Rectal smooth muscle tissue (tissue), 1 donor: Measurements from ENCODE around the gene TCF12.

Source experiments
- H3K27ac ChIP-seq: one replicate; pipeline ENCODE4 v1.7.0; 2013; ENCODE audit warnings: low read depth, low read length, inconsistent platforms
- H3K27me3 ChIP-seq: one replicate; pipeline ENCODE4 v1.7.0; 2013; ENCODE audit warnings: low read length; ENCODE audit not compliant: control insufficient read depth, insufficient read depth
- H3K36me3 ChIP-seq: one replicate; pipeline ENCODE4 v1.7.0; 2013; ENCODE audit warnings: low read length; ENCODE audit not compliant: control insufficient read depth, insufficient read depth
- H3K4me1 ChIP-seq: one replicate; pipeline ENCODE4 v1.7.0; 2013; ENCODE audit warnings: low read length; ENCODE audit not compliant: control insufficient read depth, insufficient read depth
- H3K4me3 ChIP-seq: one replicate; pipeline ENCODE4 v1.7.0; 2013; ENCODE audit warnings: low read length
- H3K9ac ChIP-seq: one replicate; pipeline ENCODE4 v1.7.0; 2013; ENCODE audit warnings: low read length

The TCF12 gene

DNA sequence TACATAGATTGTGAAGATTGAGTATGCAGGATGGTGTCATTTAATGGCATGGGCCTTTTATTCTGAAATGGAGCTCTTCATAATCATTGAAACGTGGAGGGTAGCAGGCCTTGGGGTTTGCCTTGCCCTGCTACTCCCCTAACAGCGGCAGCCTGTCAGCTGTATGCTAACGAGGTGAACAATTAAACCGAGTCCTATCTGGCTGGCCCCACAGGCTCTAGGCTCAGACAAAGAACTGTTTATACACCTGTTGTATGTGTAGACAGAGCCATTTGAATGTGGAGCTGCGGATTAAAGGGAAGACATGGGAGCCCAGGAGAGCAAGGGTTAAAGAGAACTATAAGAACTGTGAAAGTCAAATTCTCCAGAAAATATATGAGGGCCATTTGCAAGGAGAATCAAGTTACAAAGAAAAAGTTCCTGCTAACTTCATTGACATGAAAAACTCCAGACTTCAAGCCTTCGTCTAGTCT, 341.2 kb downstream of the TCF12 start:
- no peak overlapping the region for H3K27ac ChIP-seq
- peaks cover 6% of the 10 kb centered on the region for H3K36me3 ChIP-seq
- H3K27me3 ChIP-seq: no peaks in the 10 kb centered on the region

DNA sequence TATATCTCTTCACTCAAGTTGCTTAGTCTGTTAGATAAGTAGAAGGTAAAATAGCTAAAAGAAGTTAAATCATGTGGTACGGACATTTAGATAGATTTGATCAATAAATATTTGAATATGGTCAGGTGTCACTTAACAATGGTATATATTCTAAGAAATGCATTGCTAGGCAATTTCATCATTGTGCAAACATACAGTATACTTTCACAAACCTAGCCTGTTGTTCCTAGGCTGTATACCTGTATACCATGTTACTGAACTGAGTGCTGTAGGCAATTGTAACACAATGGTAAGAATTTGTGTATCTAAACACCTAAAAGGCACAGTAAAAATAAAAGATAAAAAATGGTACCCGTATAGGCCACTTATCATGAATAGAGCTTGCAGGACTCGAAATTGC, 345.1 kb downstream of the TCF12 start:
- H3K4me3 ChIP-seq: no peak overlapping the region
- H3K9ac ChIP-seq: no peak overlapping the region
- H3K27me3 ChIP-seq: no peaks in the 10 kb centered on the region
- no peaks in the 10 kb centered on the region for H3K4me1 ChIP-seq
- H3K36me3 ChIP-seq: peaks cover 8% of the 10 kb centered on the region
- no peak overlapping the region for H3K27ac ChIP-seq

More for the DNA sequence above, 341.2 kb downstream of the TCF12 start:
- H3K4me1 ChIP-seq: no peaks in the 10 kb centered on the region
- no peak overlapping the region for H3K9ac ChIP-seq
- H3K4me3 ChIP-seq: no peak overlapping the region

DNA sequence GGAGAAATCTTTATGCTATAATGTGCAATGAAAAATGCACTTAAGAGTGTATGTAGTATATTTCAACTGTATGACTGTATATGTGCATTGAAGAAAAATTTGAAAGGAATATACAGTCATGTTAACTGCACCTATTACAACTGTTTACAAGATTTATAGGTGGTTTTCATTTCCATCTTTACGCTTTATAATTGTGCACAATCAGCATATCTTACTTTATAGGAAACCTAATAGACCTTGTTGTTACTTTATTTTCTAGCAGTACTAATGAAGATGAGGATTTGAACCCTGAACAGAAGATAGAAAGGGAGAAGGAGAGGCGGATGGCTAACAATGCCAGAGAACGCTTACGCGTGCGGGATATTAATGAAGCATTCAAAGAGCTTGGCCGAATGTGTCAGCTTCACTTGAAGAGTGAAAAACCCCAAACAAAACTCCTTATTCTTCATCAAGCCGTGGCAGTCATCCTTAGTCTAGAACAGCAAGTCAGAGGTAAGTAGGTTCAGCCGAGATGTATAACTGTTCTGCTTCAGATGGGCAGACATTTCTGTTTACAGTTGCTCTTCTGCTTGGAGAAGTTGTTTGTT, 354.4 kb downstream of the TCF12 start:
- no peaks in the 10 kb centered on the region for H3K36me3 ChIP-seq

DNA sequence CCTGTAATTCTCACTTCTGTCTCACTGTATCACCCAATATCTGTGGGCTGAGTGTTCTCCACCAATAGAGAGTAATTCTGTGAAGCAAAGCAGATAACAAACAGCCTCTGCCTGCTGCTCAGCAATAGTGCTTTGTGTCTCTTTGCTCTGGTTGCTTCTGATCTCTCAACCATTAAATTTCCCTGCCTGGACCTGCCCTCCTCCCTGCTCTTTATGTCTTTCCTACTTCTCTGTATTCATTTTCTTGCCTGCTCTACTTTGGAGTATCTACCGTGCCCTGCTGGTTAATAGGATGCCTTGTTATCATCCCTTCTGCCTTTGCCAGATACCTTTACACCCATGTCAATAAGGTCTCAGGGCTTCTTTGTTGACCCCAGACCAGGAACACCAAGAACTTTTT, 355.0 kb downstream of the TCF12 start:
- no peak overlapping the region for H3K27ac ChIP-seq
- H3K36me3 ChIP-seq: no peaks in the 10 kb centered on the region
- no peak overlapping the region for H3K9ac ChIP-seq
- H3K4me3 ChIP-seq: no peak overlapping the region
- no peaks in the 10 kb centered on the region for H3K4me1 ChIP-seq
- H3K27me3 ChIP-seq: no peaks in the 10 kb centered on the region

More for the DNA sequence above, 354.4 kb downstream of the TCF12 start:
- Histone ChIP-seq H3K27ac (no peak overlapping the region), H3K4me1 (no peaks in the 10 kb centered on the region), H3K9ac (no peak overlapping the region), H3K4me3 (no peak overlapping the region), H3K27me3 (no peaks in the 10 kb centered on the region)

DNA sequence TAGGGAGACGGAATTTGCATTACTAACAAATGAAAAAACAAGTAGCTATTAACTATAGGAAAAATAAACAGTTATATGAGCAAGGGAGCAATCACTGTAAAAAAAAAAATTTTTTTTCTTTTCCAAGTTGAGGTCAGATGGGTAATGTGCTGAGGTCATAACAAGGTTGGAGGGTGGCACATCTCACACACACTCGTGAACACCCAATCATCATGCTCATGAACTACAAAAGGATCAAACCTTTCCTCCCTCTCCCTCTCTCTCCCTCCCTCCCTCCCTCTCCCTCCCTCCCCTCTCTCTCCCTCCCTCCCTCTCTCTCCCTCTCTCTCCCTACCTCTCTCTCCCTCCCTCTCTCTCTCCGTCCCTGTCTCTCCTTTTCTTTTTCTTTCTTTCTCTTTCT, 360.0 kb downstream of the TCF12 start:
- H3K4me1 ChIP-seq: no peaks in the 10 kb centered on the region

DNA sequence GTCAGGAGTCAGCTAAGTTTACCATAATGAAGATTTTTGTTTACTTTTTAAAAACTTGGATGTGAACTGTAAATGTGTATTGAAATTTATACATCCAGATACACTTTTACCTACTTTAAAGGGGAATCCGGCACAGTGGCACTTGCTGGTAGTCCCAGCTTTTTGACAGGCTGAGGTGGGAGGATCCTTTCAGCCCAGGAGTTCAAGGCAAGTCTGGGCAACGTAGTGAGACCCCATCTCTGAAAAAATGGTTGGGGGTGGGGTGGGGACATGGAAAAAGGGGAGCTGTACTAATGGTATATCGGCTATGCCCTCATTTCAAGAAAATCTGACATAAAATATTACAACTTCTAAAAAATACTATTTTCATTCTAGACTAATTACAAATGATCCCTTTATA, 362.0 kb downstream of the TCF12 start:
- Histone ChIP-seq H3K4me1 (no peaks in the 10 kb centered on the region), H3K9ac (no peak overlapping the region), H3K4me3 (no peak overlapping the region), H3K27ac (no peak overlapping the region), H3K27me3 (no peaks in the 10 kb centered on the region), H3K36me3 (peaks cover 3% of the 10 kb centered on the region)

More for the DNA sequence above, 360.0 kb downstream of the TCF12 start:
- Histone ChIP-seq H3K4me3 (no peak overlapping the region), H3K36me3 (peaks cover 3% of the 10 kb centered on the region), H3K27ac (no peak overlapping the region), H3K27me3 (no peaks in the 10 kb centered on the region), H3K9ac (no peak overlapping the region)

DNA sequence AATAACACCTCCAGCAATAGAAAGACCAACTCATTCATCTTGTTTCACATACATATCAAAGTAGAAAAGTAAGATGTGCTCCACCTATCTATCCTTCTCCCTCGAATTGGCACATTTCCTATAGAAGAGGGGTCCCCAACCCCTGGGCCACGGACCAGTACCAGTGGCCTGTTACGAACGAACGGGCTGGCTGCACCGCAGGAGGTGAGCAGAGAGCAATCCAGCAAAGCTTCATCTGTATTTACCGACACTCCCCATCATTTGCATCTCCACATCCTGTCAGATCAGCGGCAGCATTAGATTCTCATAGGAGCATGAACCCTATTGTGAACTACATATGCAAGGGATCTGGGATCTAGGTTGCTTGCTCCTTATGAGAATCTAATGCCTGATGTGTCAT, 362.9 kb downstream of the TCF12 start:
- H3K27me3 ChIP-seq: no peaks in the 10 kb centered on the region
- peaks cover 3% of the 10 kb centered on the region for H3K36me3 ChIP-seq
- no peak overlapping the region for H3K9ac ChIP-seq
- no peak overlapping the region for H3K27ac ChIP-seq
- H3K4me3 ChIP-seq: no peak overlapping the region
- no peaks in the 10 kb centered on the region for H3K4me1 ChIP-seq

DNA sequence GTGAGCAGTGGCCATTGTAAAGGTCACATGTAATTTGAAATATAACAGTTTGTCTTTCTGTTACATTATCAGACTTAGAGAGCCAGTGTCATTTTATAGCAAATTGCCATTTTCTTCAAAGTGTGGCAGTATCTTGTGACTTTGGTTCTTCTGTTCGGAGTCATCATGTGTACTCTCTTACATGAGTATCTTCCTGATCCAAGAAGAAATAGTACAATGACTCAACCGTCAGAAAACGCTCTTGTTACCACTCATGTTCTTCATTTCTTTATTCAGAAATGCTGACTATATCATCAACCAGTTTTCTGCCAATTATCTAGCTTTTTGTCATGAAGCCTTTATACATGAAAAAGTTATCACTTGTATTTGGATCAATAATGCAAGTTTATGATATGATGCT, 364.2 kb downstream of the TCF12 start:
- no peaks in the 10 kb centered on the region for H3K4me1 ChIP-seq
- no peaks in the 10 kb centered on the region for H3K27me3 ChIP-seq
- H3K36me3 ChIP-seq: peaks cover 3% of the 10 kb centered on the region
- H3K27ac ChIP-seq: no peak overlapping the region
- no peak overlapping the region for H3K9ac ChIP-seq
- H3K4me3 ChIP-seq: no peak overlapping the region

DNA sequence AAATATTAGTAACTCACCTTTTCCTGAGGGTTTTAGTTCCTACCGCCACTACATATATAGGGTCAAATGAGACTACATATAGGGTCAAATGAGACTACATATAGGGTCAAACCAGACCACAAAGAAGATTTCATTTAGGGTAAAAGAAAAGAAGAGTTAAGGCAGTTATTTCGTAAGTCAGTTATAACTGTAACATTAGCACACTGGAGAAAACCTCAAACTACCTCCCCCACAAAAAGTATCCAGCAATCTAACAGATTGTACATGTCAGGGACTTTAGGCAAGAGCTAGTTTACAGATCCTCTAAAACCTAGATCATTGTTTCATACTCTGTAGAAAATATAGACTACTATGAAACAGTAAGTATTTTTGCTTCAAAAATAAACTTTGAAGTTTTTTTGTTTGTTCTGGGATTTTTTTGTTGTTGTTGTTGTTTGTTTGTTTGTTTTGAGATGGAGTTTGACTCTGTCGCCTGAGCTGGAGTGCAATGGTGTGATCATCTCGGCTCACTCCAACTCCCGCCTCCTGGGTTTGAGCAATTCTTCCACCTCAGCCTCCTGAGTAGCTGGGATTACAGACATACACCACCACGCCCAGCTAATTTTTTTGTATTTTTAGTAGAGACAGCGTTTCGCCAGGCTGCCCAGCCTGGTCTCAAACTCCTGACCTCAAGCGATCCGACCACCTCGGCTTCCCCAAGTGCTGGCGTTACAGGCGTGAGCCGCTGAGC, 365.5 kb downstream of the TCF12 start:
- Histone ChIP-seq H3K36me3 (peaks cover 3% of the 10 kb centered on the region), H3K9ac (no peak overlapping the region), H3K27me3 (no peaks in the 10 kb centered on the region), H3K27ac (no peak overlapping the region), H3K4me3 (no peak overlapping the region), H3K4me1 (no peaks in the 10 kb centered on the region)

DNA sequence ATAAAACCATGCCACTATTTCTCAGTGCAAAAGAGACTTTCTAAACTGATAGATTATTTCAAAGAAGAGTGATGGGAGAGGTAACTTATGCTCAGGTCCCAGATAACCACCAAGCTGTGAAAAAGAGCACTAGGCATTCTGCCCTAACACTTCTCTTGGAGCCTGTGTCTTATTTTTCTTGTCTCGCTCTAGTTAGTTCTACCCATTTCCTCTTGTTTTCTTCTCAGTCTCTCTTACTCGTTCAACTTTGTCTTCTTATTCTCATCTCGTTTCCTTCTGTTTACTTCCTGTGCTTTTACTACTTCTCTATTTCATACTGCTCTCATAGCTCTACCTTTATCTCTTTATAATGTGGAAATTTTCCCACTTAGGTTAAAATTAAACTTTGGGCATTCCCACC, 366.1 kb downstream of the TCF12 start:
- H3K4me1 ChIP-seq: no peaks in the 10 kb centered on the region
- H3K9ac ChIP-seq: no peak overlapping the region
- peaks cover 3% of the 10 kb centered on the region for H3K36me3 ChIP-seq
- no peaks in the 10 kb centered on the region for H3K27me3 ChIP-seq
- H3K4me3 ChIP-seq: no peak overlapping the region
- no peak overlapping the region for H3K27ac ChIP-seq

DNA sequence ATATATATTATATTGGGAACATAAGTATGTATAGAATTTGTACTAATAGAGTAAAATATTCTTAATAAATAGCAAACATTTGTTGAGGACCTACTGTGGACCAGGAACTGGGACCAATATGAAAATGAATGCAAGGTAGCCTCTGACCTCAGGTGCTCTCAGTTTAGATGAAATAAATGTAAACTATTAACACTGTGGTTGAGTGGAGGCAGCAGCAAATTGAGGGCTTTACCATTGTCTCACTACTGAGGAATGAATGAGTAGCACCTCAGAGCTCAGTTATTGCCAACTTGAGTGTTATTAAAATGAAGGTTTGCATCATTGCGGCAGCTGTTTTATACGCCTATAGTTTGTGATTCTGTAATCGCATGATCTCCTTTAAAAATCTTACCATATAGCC, 366.9 kb downstream of the TCF12 start:
- peaks cover 3% of the 10 kb centered on the region for H3K36me3 ChIP-seq

DNA sequence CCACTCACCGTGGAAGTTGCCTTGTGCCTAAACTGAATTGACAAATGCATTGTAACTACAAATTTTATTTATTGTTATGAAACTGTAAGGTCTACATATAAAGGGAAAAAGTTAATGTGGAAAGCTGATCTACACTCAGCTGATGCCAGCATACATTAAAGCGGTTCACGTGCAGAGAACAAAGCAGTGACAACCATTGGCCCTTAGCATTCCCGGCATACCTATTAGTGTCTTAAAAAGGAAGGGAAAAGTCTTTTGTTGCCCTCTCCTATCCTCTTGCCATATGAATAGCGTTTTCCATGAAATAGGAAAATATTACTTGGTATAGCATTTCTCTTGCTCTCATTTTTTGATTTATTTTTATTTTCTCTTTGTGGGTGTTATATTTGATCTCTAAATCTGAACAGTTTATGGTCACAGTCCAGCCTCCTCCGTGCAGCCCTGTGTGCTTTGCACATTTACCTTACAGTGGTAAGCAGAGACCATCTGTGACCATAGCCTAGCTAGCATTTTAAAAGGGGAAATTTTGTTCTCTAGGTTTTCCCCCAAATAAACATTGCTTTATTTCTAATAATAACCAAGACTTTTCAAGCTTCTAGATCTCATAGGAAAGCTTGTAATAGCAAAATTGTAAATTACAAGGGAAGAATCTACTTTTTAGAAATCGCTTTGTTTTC, 368.1 kb downstream of the TCF12 start:
- Histone ChIP-seq H3K27ac (no peak overlapping the region), H3K4me3 (no peak overlapping the region), H3K36me3 (no peaks in the 10 kb centered on the region), H3K9ac (no peak overlapping the region), H3K27me3 (no peaks in the 10 kb centered on the region), H3K4me1 (no peaks in the 10 kb centered on the region)

More for the DNA sequence above, 366.9 kb downstream of the TCF12 start:
- H3K4me1 ChIP-seq: no peaks in the 10 kb centered on the region
- H3K27me3 ChIP-seq: no peaks in the 10 kb centered on the region
- no peak overlapping the region for H3K9ac ChIP-seq
- H3K4me3 ChIP-seq: no peak overlapping the region
- H3K27ac ChIP-seq: no peak overlapping the region
